ENCODE measurements around the gene METTL1. TPM values are rescaled to one million over a fixed set of nuclear protein-coding genes. Genes with fewer than 3 reads are reported as not detected.

Gene METTL1
- total and polyA plus RNA-seq, 2 donors (not counting 1 experiment from before 2014, with no cell fraction given), result 9.1 to 9.2 TPM

GRCh38 chr12:57779736-57780135 is 7.8 kb upstream of the METTL1 start:
- Histone ChIP-seq H4K20me1 (ENCODE audit: control insufficient read depth, insufficient read depth, low read length, poor library complexity, severe bottlenecking) (no peaks in the 10 kb centered on the region), H3K9me3 (ENCODE audit: control extremely low read depth in 1 of 3, control insufficient read depth in 2 of 3, insufficient read depth in 1 of 3, low read length in 2 of 3) (no peaks in the 10 kb centered on the region), H3K79me2 (ENCODE audit: control insufficient read depth, insufficient read depth, low read length) (peaks cover 20% of the 10 kb centered on the region), H3K27me3 (replicated peaks in 1 of 4; ENCODE audit: control extremely low read depth in 1 of 4, control insufficient read depth in 3 of 4, insufficient read depth in 4 of 4, low read length in 3 of 4) (no peaks in the 10 kb centered on the region), H2AFZ (ENCODE audit: insufficient read depth, low read depth, low read length, poor library complexity, severe bottlenecking) (no peak overlapping the region), H3K36me3 (replicated peaks in 1 of 2; ENCODE audit: control extremely low read depth in 1 of 2, control insufficient read depth in 1 of 2, extremely low read depth in 1 of 2, insufficient read depth in 2 of 2, low read length in 1 of 2) (no peaks in the 10 kb centered on the region), H3K4me1 (ENCODE audit: control insufficient read depth in 2 of 2, insufficient read depth in 2 of 2, low read length in 2 of 2) (peaks cover 9 to 17% of the 10 kb centered on the region in 2 donors), H3K27ac (ENCODE audit: low read length in 2 of 2) (no peak overlapping the region), H3K4me2 (replicated peaks; ENCODE audit: low read depth, low read length, poor library complexity, severe bottlenecking) (no peak overlapping the region), H3K4me3 (ENCODE audit: control extremely low read depth in 1 of 5, extremely low read depth in 1 of 5, insufficient read depth in 1 of 5, low read depth in 2 of 5, low read length in 4 of 5) (no peak overlapping the region), H3K9ac (ENCODE audit: low read length) (no peak overlapping the region)
- no peaks in the 10 kb centered on the region for H3K9me3 Mint-ChIP-seq (ENCODE audit: insufficient read depth)
- WGBS (ENCODE audit: insufficient coverage), result 100% methylated on average over 1 of the region's 1 CpG
- no peak overlapping the region for H3K27ac Mint-ChIP-seq
- H3K27me3 Mint-ChIP-seq, result no peaks in the 10 kb centered on the region
- POLR2A ChIA-PET, result no interaction called here
- no peak overlapping the region for H3K4me3 Mint-ChIP-seq
- no peak for TF ChIP-seq EZH2 (IDR thresholded peaks at IDR 0.05; ENCODE audit: borderline replicate concordance, insufficient read depth, low read depth, low read length, poor library complexity, severe bottlenecking)
- TF ChIP-seq, protein P1, sequence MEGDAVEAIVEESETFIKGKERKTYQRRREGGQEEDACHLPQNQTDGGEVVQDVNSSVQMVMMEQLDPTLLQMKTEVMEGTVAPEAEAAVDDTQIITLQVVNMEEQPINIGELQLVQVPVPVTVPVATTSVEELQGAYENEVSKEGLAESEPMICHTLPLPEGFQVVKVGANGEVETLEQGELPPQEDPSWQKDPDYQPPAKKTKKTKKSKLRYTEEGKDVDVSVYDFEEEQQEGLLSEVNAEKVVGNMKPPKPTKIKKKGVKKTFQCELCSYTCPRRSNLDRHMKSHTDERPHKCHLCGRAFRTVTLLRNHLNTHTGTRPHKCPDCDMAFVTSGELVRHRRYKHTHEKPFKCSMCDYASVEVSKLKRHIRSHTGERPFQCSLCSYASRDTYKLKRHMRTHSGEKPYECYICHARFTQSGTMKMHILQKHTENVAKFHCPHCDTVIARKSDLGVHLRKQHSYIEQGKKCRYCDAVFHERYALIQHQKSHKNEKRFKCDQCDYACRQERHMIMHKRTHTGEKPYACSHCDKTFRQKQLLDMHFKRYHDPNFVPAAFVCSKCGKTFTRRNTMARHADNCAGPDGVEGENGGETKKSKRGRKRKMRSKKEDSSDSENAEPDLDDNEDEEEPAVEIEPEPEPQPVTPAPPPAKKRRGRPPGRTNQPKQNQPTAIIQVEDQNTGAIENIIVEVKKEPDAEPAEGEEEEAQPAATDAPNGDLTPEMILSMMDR (IDR thresholded peaks at IDR 0.05), result no peak
- CTCF ChIA-PET, result interaction anchor here (1.3 to 6.9 kb wide), 4 partner anchors 14 to 125 kb away, joined by 4 to 59 read pairs (median 6); no protein-coding TSS in a partner anchor
- intact Hi-C loops (cut with micrococcal nuclease), result loop anchor here (5.0 kb wide), 1 partner anchor 37 kb away; no protein-coding TSS in a partner anchor
- DNase-seq (no peak), ATAC-seq (ENCODE audit: low read depth) (no peak)
- peaks cover 18% of the 10 kb centered on the region for H3K4me1 Mint-ChIP-seq

GRCh38 chr12:57777911-57778310 is 6.0 kb upstream of the METTL1 start:
- Histone ChIP-seq H3K9ac (ENCODE audit: low read length) (no peak overlapping the region), H3K79me2 (ENCODE audit: control insufficient read depth, insufficient read depth, low read length) (peaks cover 4% of the 10 kb centered on the region), H3K4me3 (ENCODE audit: control extremely low read depth in 1 of 5, extremely low read depth in 1 of 5, insufficient read depth in 1 of 5, low read depth in 2 of 5, low read length in 4 of 5) (no peak overlapping the region), H4K20me1 (ENCODE audit: control insufficient read depth, insufficient read depth, low read length, poor library complexity, severe bottlenecking) (no peaks in the 10 kb centered on the region), H3K4me1 (ENCODE audit: control insufficient read depth in 2 of 2, insufficient read depth in 2 of 2, low read length in 2 of 2) (peaks cover 6 to 7% of the 10 kb centered on the region in 2 donors), H2AFZ (ENCODE audit: insufficient read depth, low read depth, low read length, poor library complexity, severe bottlenecking) (no peak overlapping the region), H3K4me2 (replicated peaks; ENCODE audit: low read depth, low read length, poor library complexity, severe bottlenecking) (no peak overlapping the region), H3K9me3 (ENCODE audit: control extremely low read depth in 1 of 3, control insufficient read depth in 2 of 3, insufficient read depth in 1 of 3, low read length in 2 of 3) (no peaks in the 10 kb centered on the region), H3K27ac (ENCODE audit: low read length in 2 of 2) (no peak overlapping the region), H3K36me3 (replicated peaks in 1 of 2; ENCODE audit: control extremely low read depth in 1 of 2, control insufficient read depth in 1 of 2, extremely low read depth in 1 of 2, insufficient read depth in 2 of 2, low read length in 1 of 2) (no peaks in the 10 kb centered on the region), H3K27me3 (replicated peaks in 1 of 4; ENCODE audit: control extremely low read depth in 1 of 4, control insufficient read depth in 3 of 4, insufficient read depth in 4 of 4, low read length in 3 of 4) (no peaks in the 10 kb centered on the region)
- Mint-ChIP-seq H3K4me3 (no peak overlapping the region), H3K4me1 (peaks cover 9% of the 10 kb centered on the region), H3K27me3 (no peaks in the 10 kb centered on the region), H3K27ac (no peak overlapping the region), H3K9me3 (ENCODE audit: insufficient read depth) (no peaks in the 10 kb centered on the region)
- ChIA-PET CTCF (interaction anchor here (0.7 to 1.0 kb wide), 2 partner anchors 22 to 25 kb away, joined by 3 read pairs; no protein-coding TSS in a partner anchor), POLR2A (interaction anchor here (0.7 kb wide), 1 partner anchor 1308 kb away, joined by 6 read pairs; no protein-coding TSS in a partner anchor)
- no peak for TF ChIP-seq EZH2 (IDR thresholded peaks at IDR 0.05; ENCODE audit: borderline replicate concordance, insufficient read depth, low read depth, low read length, poor library complexity, severe bottlenecking)
- TF ChIP-seq, protein P1 (IDR thresholded peaks at IDR 0.05), result no peak
- no peak for DNase-seq
- WGBS (ENCODE audit: insufficient coverage), result 100% methylated on average over 3 of the region's 7 CpGs
- no peak for ATAC-seq (ENCODE audit: low read depth)
- intact Hi-C loops (cut with micrococcal nuclease), result no loop called here
